Activated T-helper 1 cell treated with Interleukin-2 at 50 U/mL for 16 hours (primary cell): ENCODE data around the gene TBX5.

Source experiments
- DNase-seq: peaks from one replicate; pipeline ENCODE4 v3.0.0-alpha.2; 2020; ENCODE audit warnings: low read depth

The TBX5 gene

GRCh38 chr12:114430306-114430705 is 24.4 kb upstream of the TBX5 start:
- DNase-seq: no peak

- no peak for DNase-seq
These were observed 19.2 kb upstream of the TBX5 start for GRCh38 chr12:114425031-114425626.

GRCh38 chr12:114420944-114421335 is 15.0 kb upstream of the TBX5 start:
- DNase-seq: no peak

- no peak for DNase-seq
These were observed 14.4 kb upstream of the TBX5 start for GRCh38 chr12:114420182-114420943.

GRCh38 chr12:114416028-114416427 is 10.1 kb upstream of the TBX5 start:
- no peak for DNase-seq

- DNase-seq: no peak
These were observed 9.6 kb upstream of the TBX5 start for GRCh38 chr12:114415525-114415868.

GRCh38 chr12:114414866-114415524 is 9.1 kb upstream of the TBX5 start:
- no peak for DNase-seq

- DNase-seq: no peak
These were observed 8.3 kb upstream of the TBX5 start for GRCh38 chr12:114414031-114414865.

GRCh38 chr12:114412825-114413749 is 7.1 kb upstream of the TBX5 start:
- DNase-seq: no peak

- DNase-seq: no peak
These were observed 6.4 kb upstream of the TBX5 start for GRCh38 chr12:114412307-114412706.

GRCh38 chr12:114411071-114411837 is 5.3 kb upstream of the TBX5 start:
- no peak for DNase-seq

- DNase-seq: no peak
These were observed 4.1 kb upstream of the TBX5 start for GRCh38 chr12:114409852-114410600.

- DNase-seq: no peak
These were observed 3.2 kb upstream of the TBX5 start for GRCh38 chr12:114408886-114409851.

GRCh38 chr12:114408471-114408885 is 2.5 kb upstream of the TBX5 start:
- DNase-seq: no peak

GRCh38 chr12:114407842-114408411 is 2.0 kb upstream of the TBX5 start:
- DNase-seq: no peak

- DNase-seq: no peak
These were observed 1.3 kb upstream of the TBX5 start for GRCh38 chr12:114406984-114407841.

GRCh38 chr12:114406316-114406983 is 506 bp upstream of the TBX5 start:
- no peak for DNase-seq
